HG02759 (cell line): Measurements from ENCODE around the gene RUNDC3A.
"Not testable (repeated sequence)": the region's sequence is repeated elsewhere in the genome, so short reads cannot be mapped to it uniquely, and the experiment has no call there.

Experiments
- ATAC-seq: cut with Tn5 transposase; IDR thresholded peaks from one replicate; pipeline ENCODE4 v1.9.1; 2021; ENCODE audit warnings: mild to moderate bottlenecking, moderate library complexity; ENCODE audit not compliant: unreplicated experiment

RUNDC3A gene

DNA sequence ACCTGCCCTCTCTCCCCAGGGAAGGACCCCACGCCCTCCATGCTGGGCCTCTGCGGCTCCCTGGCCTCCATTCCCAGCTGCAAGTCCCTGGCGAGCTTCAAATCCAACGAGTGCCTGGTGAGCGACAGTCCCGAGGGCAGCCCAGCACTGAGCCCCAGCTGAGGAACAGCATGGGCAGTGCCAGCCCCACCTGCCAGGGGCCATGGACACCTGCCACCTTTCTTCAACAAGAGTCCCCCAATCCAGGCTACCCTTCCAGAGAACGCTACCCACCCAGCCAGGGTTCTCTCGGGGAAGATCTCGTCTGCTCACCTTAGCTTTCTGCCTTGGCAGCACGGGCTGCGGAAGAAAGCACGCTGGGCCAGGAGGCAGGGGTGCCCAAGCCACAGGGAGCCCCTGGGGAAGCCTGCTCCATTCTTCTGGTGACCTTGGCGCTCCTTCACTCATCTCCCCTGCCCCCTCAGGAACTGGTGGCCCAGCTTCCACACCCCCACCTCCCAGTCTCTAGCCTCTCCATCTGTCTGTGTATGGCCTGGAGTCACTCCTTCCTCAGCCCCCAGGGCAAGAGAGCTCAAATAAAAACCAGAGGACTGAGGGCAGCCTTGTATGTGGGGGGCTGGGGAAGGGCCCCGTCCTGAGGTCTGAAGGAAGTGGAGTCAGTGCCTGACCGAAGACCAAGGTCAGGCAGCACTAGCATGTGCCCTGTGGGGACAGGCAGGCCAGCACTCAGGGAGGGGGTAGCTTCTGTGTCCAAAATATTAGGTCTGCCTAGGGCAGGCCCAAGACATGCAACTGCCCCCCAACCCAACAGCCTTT, 9.9 kb downstream of the RUNDC3A start:
- ATAC-seq = no peak

DNA sequence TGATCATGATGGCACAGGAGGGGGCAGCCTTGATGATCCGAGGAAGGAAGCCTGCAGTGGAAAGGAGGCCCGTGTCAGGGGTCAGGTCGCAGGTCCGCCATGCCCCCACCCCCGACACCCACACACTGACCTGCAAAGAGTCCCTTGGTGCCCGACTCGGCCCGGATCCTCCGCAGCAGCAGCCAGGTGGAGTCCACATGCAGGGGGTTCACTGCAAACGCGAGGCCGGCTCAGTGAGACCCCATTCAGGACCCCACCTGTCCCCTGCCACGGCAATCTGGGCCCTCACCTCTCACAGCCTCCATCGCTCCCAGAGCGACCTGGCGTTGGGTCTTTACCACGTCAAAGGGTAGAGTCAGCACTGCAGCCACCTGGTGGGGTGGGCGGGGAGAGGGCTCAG, 11.7 kb downstream of the RUNDC3A start:
- no peak for ATAC-seq

DNA sequence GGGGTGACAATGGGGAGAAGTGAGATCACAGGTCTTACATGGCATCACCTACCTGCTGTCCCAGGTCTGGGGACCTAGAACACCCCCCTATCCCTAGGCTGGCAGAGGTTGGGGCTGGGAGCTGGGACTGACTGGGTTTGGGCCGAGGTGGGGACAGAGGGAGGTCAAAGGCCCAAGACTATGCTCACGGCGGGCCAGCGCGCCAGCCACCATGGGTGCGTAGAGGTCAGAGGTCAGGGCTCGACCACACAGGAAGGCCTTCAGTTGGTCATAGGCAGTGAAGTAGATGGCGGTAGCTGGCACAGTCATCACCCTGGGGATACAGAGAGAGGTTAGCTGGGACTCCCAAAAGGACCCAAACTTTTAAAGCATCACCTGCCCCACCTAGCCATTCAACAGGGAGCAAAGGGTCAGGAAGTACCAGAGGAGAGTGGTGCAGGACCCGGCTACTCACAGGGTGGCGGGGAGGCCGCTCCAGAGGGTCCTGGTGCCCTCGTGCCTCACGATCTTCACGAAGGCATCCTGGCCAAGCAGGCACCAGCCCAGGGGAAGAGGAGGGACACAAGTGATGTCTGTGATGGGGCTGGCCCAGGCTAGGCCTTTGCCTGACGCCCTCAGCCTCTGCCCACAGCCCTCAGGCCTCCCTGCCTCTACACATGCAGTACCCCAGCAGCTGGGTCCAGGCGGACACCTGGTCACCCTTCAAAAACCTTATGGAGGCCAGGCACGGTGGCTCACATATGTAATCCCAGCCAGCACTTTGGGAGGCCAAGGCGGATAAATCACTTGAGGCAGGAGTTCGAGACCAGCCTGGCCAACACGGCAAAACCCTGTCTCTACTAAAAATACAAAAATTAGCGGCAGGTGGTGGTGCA, 13.1 kb downstream of the RUNDC3A start:
- no peak for ATAC-seq

DNA sequence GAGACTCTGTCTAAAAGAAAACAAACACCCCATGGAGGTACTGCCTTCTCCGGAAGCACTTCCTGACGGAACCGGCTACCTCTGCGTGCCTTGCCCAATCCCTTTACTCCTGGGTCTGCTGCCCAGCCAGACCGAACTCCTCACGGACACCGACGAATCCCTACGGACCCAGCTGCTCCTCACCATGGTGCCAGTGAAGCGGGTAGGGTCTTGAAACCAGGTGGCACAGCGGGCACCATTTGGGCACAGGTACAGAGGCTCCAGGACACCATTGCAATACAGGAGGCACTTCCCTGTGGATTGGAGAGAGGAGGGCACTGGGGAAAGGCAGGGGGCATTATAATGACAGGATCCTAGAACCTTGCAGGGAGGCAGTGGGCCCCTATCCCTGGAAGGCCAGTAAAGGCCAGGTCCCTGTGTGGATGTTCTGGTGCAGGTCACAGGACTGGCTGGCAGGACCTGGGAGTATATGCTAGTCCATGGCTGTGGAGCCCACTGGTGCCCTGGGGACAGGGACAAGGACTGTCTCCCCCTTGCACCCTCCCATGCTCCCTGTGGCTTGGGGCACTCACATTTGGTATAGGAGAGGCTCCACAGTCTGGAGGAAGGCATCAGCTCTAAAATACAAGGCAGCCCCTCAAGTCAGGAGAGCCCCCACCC, 14.0 kb downstream of the RUNDC3A start:
- ATAC-seq = no peak

DNA sequence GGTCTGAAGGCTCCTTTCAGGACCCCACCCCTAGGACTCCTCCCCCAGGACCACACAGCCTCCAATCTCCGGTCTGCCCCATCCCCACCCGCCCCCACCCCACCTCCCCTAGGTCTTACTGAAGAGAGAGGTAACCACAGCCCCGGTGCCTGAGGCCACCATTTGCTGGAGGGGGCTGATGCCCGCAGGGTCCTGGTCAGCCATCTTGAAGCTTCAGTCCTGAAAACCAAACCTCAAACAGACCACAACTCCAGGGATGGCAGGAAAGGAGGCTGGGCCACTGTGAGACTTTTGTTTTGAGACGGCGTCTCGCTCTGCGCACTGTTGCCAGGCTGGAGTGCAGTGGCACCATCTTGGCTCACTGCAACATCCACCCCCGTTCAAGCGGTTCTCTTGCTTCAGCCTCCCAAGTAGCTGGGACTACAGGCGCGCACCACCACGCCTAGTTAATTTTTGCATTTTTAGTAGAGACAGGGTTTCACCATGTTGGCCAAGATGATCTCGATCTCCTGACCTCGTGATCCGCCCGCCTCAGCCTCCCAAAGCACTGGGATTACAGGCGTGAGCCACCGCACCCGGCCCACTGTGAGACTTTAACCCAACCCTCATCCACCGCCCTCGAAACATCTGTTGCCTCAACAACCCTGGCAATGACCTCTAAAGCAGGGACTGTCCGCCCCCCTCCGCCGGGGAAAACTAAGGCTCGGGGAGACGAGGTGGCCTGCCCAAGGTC, 15.1 kb downstream of the RUNDC3A start:
- ATAC-seq = no peak

DNA sequence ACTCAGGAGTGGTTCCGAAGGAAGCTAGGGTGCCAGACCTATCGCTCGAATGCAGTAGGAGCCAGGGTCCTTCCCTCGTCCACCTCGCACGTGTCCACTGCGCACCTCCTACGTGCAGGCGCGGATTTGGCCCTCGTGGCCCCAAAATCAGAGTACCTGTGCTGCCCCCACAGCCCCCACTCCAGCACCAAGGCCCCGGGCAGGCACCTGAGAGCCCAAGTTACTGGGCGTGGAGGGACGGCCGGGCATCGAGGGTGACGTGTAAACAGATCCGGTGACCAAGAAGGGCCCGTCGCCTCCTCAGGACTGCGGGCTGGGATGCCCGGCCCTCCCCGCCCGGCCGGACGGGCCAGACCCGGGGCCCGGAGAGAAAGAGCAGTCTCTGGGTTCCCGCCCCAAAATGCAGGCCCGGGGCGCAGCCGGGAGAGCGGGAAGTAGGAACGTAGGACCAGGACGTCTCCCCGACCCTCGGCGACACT, 15.7 kb downstream of the RUNDC3A start:
- ATAC-seq = peak; percentile 2

DNA sequence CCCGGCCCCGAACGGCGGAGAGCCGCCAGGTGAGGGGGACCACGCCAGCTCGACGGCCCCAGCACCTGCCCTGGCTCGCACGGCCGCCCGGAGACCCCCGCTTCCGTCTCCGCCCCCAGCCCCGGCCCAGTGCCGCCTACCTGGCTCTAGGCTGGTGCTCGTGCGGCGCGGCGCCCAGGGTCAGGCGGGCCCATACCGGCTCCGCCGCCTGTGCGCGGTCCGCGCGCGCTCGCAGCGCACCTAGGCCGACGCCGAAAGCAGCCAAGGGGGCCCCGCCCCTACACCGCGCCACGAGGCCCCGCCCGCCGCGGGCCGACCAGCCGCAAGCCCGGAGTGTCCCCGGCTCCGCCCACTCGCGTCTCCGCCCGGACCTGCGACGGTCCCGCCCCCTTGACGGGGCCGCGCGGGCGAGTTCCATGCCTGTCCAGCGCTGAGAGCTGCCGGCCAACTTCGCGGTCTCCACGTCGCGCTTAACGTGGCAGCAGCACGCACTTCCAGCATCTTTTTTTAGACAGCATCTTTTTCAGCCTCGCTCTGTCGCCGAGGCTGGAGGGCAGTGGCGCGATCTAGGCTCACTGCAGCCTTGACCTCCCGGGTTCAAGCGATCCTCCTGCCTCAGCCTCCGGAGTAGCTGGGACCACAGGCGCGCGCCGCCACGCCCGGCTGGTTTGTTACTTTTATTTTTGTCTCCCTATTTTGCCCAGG, 16.3 kb downstream of the RUNDC3A start, which contains the start of gene SLC25A39:
SLC25A39 (minus strand) TSS at position 253 of the 705 bp plus-strand sequence. CDS start 1,261 bp downstream, outside the sequence.
- peak; percentile 78 for ATAC-seq

DNA sequence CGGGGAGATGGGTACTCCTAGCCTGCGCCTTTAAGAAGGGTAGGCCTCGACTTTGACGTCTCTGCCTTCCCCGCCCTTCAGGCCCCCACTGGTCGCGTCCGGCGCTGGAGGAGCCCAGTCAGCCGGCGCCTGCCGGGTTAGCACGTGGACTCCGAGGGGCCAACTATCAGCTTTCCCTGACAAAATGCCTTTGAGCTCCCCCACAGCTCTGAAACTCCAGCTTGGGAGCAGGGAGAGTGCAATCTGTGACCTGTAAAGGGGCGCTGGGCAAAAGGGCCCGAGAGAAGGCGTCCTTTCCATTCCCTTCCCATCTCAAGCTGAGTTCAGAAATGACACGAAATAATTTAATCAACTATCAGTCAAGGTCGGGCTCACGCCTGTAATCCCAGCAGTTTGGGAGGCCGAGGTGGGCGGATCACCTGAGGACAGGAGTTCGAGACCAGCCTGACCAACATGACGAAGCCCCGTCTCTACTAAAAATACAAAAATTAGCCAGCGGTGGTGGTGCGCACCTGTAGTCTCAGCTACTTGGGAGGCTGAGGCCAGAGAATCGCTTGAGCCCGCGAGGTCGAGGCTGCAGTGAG, 18.6 kb downstream of the RUNDC3A start:
- ATAC-seq = peak; percentile 58

DNA sequence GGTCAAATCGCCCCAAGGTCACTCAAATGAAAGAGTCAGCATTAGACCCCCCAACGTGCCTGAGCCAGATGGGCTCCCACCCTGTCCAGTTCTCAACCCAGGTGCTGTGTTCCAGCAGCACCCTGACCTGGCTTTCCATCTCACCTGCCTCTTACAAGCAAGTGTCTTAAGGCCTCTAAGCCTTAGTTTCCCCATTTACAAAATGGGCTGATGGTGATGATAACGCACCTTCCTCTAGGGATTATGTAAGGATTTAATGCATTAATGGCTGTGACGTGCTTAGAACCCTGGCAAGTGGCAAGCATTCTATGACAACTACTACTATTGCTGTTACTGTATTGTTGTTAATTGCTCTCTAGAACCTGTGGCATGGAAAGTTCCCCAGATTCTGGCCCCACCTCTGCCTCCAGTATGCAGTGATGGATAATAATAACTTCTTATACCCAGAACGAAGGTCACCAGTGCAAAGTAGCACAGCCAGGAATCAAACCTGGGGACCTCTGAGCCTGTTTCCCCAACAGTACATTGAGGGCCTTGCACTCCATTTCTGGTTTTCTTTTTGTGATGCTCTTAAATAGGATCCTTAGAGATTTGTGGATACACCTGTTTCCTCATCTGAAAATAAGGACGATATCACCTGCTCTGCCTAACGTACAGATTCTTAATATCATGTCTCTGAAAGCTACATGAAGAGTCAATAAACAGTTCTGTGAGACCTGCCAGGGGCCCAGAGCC, 19.5 kb downstream of the RUNDC3A start:
- no peak for ATAC-seq

DNA sequence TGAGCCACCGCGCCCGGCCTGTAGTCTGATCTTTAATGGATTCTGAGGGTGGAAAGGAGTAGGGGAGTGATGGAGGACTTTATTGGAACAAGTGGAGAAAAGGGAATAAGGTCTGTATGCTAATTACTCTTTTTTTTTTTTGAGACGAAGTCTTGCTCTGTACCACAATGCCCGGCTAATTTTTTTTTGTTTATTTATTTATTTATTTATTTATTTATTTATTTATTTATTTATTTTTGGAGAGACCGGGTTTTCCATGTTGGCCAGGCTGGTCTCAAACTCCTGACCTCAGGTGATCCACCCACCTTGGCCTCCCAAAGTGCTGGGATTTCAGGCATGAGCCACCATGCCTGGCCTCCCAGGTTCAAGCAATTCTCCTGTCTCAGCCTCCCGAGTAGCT, 21.1 kb downstream of the RUNDC3A start:
- ATAC-seq = not testable (repeated sequence)

DNA sequence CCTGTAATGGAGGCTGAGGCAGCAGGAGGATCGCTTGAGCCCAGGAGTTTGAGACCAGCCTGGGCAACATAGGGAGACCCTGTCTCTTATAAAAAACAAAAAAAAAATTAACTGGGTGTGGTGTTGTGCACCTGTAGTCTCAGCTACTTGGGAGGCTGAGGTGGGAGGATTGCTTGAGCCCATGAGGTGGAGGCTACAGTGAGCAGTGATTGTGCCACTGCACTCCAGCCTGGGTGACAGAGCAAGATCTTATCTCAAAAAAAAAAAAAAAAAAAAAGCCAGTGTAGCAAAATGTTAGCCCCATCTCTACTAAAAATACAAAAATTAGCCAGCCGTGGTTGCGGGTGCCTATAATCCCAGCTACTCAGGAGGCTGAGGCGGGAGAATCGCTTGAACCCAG, 21.9 kb downstream of the RUNDC3A start:
- not testable (repeated sequence) for ATAC-seq

DNA sequence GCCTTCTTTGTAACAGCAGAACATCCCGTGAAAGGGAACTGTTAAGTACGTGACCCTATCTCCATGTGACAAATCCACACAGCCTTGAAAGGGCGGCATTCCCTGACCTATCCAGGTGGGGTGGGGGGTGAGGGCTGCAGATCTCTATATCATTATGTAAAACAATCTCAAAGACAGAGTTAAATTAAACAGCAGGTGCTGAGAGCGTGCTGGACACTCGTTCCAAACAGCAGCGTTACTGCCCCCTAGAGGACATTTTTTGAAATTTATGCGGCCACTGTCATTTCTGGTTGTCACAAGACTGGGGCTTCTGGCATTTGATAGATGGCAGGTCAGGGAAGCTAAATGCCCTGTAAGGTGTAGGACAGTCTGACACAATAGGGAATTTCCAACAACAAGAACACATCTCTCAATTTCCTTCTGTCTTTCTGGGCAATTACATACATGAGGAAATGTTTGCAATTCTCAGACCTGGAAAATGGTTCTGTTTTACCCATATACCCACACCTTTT, 22.9 kb downstream of the RUNDC3A start:
- ATAC-seq = no peak

DNA sequence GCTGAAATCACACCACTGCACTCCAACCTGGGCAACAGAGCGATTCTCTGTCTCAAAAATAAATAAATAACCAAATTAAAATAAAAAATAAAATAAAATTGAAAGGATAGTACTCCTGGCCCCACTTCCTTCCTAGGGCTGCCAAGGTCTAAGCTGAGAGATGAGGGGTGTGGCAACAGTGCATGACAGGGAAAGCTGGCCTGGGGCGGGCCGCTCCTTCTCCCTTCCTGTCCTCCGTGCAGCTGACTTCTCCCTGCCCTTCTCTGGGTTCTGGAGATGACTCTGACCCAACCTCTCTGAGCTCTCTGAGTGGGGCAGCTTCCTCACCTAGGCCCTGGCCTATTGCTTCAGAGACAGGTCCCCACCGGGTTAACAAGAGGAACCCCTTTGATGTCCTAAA, 25.0 kb downstream of the RUNDC3A start:
- ATAC-seq = no peak

DNA sequence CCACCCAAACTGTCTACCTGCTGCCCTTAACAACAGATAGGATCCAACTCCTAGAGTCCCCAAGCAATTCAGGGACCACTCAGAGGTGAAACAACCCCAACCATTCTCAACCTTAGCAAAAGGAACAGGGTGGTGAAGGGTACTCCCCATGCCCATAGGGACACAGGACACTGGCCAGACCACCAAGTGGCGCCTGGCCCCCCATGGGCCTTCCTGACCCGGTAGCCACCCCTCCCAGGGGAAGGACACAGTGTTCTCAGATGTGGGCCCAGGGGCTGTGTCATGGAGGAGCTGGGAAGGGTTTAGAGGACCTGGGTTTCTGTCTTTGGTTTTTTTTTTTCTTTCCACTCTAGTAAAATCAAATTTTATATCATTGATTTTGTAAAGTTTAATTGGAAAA, 25.9 kb downstream of the RUNDC3A start:
- ATAC-seq = no peak

DNA sequence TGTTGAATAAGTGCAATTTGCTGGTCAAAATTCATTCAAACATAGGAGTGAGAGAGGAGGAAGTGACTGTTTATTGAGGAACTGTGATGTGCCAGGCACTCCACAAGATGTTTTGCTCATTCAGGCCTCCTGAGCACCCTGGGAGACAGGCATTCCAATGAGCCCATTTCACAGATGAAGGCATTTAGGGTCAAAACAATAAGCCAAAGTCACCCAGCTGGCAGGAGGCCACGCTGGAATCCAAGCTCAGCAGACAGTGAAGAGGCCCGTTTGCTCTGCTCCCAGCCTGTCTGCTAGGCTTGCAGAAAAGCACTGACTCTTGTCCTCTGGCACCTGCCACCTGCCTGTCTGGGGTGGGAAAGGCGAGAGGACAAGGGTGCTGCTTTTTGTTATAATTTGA, 26.3 kb downstream of the RUNDC3A start:
- no peak for ATAC-seq

DNA sequence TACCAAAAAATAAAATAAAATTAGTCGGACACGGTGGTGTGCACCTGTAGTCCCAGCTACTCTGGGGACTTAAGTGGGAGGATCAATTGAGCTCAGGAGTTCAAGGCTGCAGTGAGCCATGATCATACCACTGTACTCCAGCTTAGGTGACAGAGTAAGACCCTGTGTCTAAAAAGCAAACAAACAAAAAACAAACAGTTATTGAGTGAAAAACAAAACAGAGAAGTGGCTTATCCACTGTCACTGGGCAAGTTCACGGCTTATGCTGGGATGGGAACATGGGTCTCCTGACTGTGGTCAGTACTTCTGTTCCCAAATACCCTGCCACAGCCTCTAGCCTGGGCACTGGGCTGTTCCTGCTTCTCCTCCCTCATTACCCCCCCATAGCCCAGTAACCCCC, 27.2 kb downstream of the RUNDC3A start:
- ATAC-seq = no peak

DNA sequence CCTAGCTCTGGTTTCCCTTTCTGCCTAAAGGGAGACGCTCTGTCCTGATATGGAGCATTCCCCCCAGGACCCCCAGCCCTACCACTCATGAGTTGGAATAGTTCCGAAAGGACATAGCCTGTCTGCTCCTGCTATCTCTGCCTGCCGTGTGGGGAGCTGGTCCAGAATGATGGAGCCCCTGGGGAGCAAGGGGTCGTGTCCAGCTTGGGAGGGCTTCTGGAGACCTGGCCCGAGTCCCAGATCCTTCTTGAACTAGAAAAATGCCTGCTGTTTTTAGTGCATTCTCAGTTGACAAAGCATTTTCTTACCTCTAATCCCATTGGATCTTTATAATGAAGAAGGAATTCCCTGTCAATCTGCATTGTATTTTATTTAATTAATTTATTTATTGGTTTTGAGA, 27.6 kb downstream of the RUNDC3A start:
- ATAC-seq = no peak

DNA sequence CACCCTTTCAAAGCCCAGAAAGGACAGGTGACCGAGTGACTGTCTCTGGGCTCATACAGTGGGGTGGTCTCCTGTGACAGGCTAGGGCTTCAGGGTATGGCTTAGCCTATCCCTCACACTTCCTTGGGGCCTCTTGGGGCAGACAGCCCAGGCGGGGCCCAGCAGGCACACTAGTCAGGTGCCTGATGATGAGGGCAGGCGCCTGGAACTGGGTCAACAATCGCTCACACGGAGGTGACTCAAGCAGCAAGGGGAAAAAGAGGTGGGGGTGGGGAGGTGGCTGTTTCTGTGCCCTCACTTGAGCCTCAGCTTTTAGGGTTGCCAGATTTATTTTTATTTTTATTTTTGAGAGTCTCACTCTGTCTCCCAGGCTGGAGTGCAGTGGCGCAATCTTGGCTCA, 30.3 kb downstream of the RUNDC3A start:
- ATAC-seq = no peak

DNA sequence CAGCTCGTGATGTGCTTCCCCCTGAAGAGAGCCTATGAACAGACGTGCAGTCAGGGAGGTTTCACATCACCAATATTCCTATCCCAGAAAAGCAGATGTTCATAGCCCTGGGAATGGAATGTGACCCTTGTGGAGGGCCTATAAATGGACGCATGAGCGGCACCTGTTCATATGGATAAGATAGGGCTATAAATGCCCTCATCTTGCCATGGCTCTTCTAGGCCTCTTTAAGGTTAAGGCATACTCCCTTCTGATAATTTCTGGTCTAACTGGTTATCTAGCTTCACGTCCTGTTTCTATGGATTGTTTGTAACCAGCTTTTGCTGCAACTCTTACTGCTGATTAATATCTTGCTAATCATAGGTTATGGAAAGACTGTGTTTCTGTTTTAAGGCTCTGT, 32.2 kb downstream of the RUNDC3A start:
- ATAC-seq = not testable (repeated sequence)
